SK-N-MC (cell line): ENCODE data around the gene ACP7.

ENCODE experiments used
- EZH2 ChIP-seq: fragments of 200-600 bp; sonication (generic); IDR thresholded peaks from one replicate; pipeline ENCODE4 v1.6.1; 2017; ENCODE audit warnings: antibody characterized with exemption
- FOXP2 ChIP-seq: optimal IDR thresholded peaks from 2 replicates; pipeline ENCODE3; 2011; ENCODE audit warnings: mild to moderate bottlenecking, moderate library complexity; ENCODE audit not compliant: insufficient read depth; ENCODE audit errors: extremely low read length, control extremely low read depth
- POLR2AphosphoS5 ChIP-seq: IDR thresholded peaks from 2 replicates; pipeline ENCODE4 v1.6.1; 2012; ENCODE audit warnings: mild to moderate bottlenecking, low read depth, low read length, borderline replicate concordance

GRCh38 chr19:39057615-39058014 lies 26.6 kb upstream of the ACP7 start:
- TF ChIP-seq EZH2 = no peak
- no peak for TF ChIP-seq POLR2AphosphoS5
- no peak for TF ChIP-seq FOXP2
